SU-DHL-6 (cell line): Measurements from ENCODE around the gene LIPE.

Experiments
- H2AFZ ChIP-seq: fragments of 200-600 bp; sonication (generic); 2 replicates; pipeline ENCODE4 v1.6.1; 2014; ENCODE audit warnings: low read depth, mild to moderate bottlenecking, moderate library complexity, mixed read lengths, antibody characterized with exemption, low read length; ENCODE audit not compliant: severe bottlenecking
- H3F3A ChIP-seq: fragments of 200-600 bp; shearing (Covaris generic); 2 replicates; pipeline ENCODE4 v1.6.0; 2016; ENCODE audit warnings: antibody characterized with exemption, mild to moderate bottlenecking; ENCODE audit not compliant: insufficient read depth
- H3K27ac ChIP-seq: fragments of 200-600 bp; sonication (generic); 2 replicates; pipeline ENCODE4 v1.5.1; 2016; ENCODE audit warnings: low read depth, mild to moderate bottlenecking, low read length, moderate library complexity, mixed read lengths
- H3K27me3 ChIP-seq: fragments of 200-600 bp; sonication (generic), shearing (Covaris generic); 2 replicates; pipeline ENCODE4 v1.6.0; 2014; ENCODE audit warnings: mild to moderate bottlenecking, low read length
- H3K36me3 ChIP-seq: fragments of 200-600 bp; sonication (generic); 2 replicates; pipeline ENCODE4 v1.6.1; 2014; ENCODE audit warnings: mild to moderate bottlenecking, low read length, mixed read lengths
- H3K4me2 ChIP-seq: fragments of 300-600, 200-600 bp; shearing (Covaris generic), sonication (generic); 2 replicates; pipeline ENCODE4 v1.6.0; 2014; ENCODE audit warnings: low read length, low read depth, mild to moderate bottlenecking; ENCODE audit not compliant: poor library complexity, severe bottlenecking
- H3K4me3 ChIP-seq: fragments of 200-600 bp; sonication (generic); 2 replicates; pipeline ENCODE4 v1.5.1; 2014; ENCODE audit warnings: antibody characterized with exemption, low read length, mild to moderate bottlenecking, mixed read lengths; ENCODE audit not compliant: insufficient read depth, poor library complexity, severe bottlenecking
- H3K79me2 ChIP-seq: fragments of 200-600 bp; sonication (generic); 2 replicates; pipeline ENCODE4 v1.6.1; 2014; ENCODE audit warnings: mild to moderate bottlenecking, low read length, moderate library complexity; ENCODE audit not compliant: insufficient read depth
- H3K9ac ChIP-seq: fragments of 200-600 bp; sonication (generic); 2 replicates; pipeline ENCODE4 v1.7.0; 2014; ENCODE audit warnings: mild to moderate bottlenecking, low read length
- H3K9me2 ChIP-seq: fragments of 200-600 bp; sonication (generic); replicated peaks from 2 replicates; pipeline ENCODE4 v1.6.1; 2014; ENCODE audit warnings: low read length; ENCODE audit not compliant: insufficient read depth
- H3K9me3 ChIP-seq: fragments of 200-600 bp; sonication (generic); 2 replicates; pipeline ENCODE4 v1.6.1; 2014; ENCODE audit warnings: low read length, mixed read lengths; ENCODE audit not compliant: insufficient read depth
- H4K20me1 ChIP-seq: fragments of 200-600 bp; sonication (generic); 2 replicates; pipeline ENCODE4 v1.6.1; 2014; ENCODE audit warnings: low read depth, mild to moderate bottlenecking, antibody characterized with exemption, low read length, moderate library complexity, mixed read lengths
- CTCF ChIP-seq: fragments of 200-600 bp; sonication (generic); IDR thresholded peaks from one replicate; pipeline ENCODE4 v1.5.1; 2017; ENCODE audit warnings: antibody characterized with exemption, mild to moderate bottlenecking, low read length, moderate library complexity; ENCODE audit not compliant: insufficient read depth, poor library complexity, severe bottlenecking
- EZH2phosphoT487 ChIP-seq: fragments of 200-600 bp; sonication (generic), shearing (Covaris generic); conservative IDR thresholded peaks from 2 replicates; pipeline ENCODE4 v1.6.1; 2018; ENCODE audit warnings: mild to moderate bottlenecking, antibody characterized with exemption, low read length, moderate library complexity, mixed read lengths

The LIPE gene

GRCh38 chr19:42366673-42367072 is 60.5 kb downstream of the LIPE start:
- no peak overlapping the region for H3K9ac ChIP-seq
- no peak overlapping the region for H3K4me2 ChIP-seq
- H3K36me3 ChIP-seq = peaks cover 3% of the 10 kb centered on the region; the same call in 1 of the 2 replicates
- no peaks in the 10 kb centered on the region for H3K9me2 ChIP-seq
- no peaks in the 10 kb centered on the region for H3K27me3 ChIP-seq
- no peak overlapping the region for H3K27ac ChIP-seq
- H3K9me3 ChIP-seq = peaks cover 8% of the 10 kb centered on the region; the same call in 1 of the 2 replicates
- H3F3A ChIP-seq = no peaks in the 10 kb centered on the region
- H2AFZ ChIP-seq = no peak overlapping the region
- H4K20me1 ChIP-seq = no peaks in the 10 kb centered on the region
- TF ChIP-seq EZH2phosphoT487 = no peak
- no peak overlapping the region for H3K4me3 ChIP-seq
- H3K79me2 ChIP-seq = no peaks in the 10 kb centered on the region

- TF ChIP-seq EZH2phosphoT487 (no peak), CTCF (no peak)
- Histone ChIP-seq H3K27ac (no peak overlapping the region), H3K4me3 (no peak overlapping the region), H3K9me3 (peaks cover 8% of the 10 kb centered on the region; the same call in 1 of the 2 replicates), H3K9ac (no peak overlapping the region), H3K36me3 (peaks cover 3% of the 10 kb centered on the region; the same call in 1 of the 2 replicates), H3K27me3 (no peaks in the 10 kb centered on the region), H4K20me1 (no peaks in the 10 kb centered on the region), H2AFZ (no peak overlapping the region), H3F3A (no peaks in the 10 kb centered on the region), H3K79me2 (no peaks in the 10 kb centered on the region), H3K4me2 (no peak overlapping the region), H3K9me2 (no peaks in the 10 kb centered on the region)
These were observed 63.4 kb downstream of the LIPE start for GRCh38 chr19:42363614-42364346.

GRCh38 chr19:42362891-42363440 is 64.2 kb downstream of the LIPE start:
- H4K20me1 ChIP-seq = no peaks in the 10 kb centered on the region
- no peaks in the 10 kb centered on the region for H3K79me2 ChIP-seq
- H3K36me3 ChIP-seq = peaks cover 3% of the 10 kb centered on the region; the same call in 1 of the 2 replicates
- no peaks in the 10 kb centered on the region for H3K27me3 ChIP-seq
- H3K9me3 ChIP-seq = peaks cover 8% of the 10 kb centered on the region; the same call in 1 of the 2 replicates
- no peaks in the 10 kb centered on the region for H3K9me2 ChIP-seq
- H3K4me2 ChIP-seq = no peak overlapping the region
- H3F3A ChIP-seq = no peaks in the 10 kb centered on the region
- no peak overlapping the region for H3K9ac ChIP-seq
- H2AFZ ChIP-seq = no peak overlapping the region
- TF ChIP-seq CTCF = no peak
- TF ChIP-seq EZH2phosphoT487 = no peak
- H3K27ac ChIP-seq = no peak overlapping the region
- no peak overlapping the region for H3K4me3 ChIP-seq

- no peaks in the 10 kb centered on the region for H3K9me2 ChIP-seq
- H2AFZ ChIP-seq = no peak overlapping the region
- H3K4me3 ChIP-seq = no peak overlapping the region
- peaks cover 8% of the 10 kb centered on the region; the same call in 1 of the 2 replicates for H3K9me3 ChIP-seq
- TF ChIP-seq CTCF = no peak
- H3K4me2 ChIP-seq = no peak overlapping the region
- no peaks in the 10 kb centered on the region for H3K27me3 ChIP-seq
- H4K20me1 ChIP-seq = no peaks in the 10 kb centered on the region
- no peak overlapping the region for H3K9ac ChIP-seq
- H3K79me2 ChIP-seq = no peaks in the 10 kb centered on the region
- H3F3A ChIP-seq = no peaks in the 10 kb centered on the region
- H3K27ac ChIP-seq = no peak overlapping the region
- H3K36me3 ChIP-seq = peaks cover 3% of the 10 kb centered on the region; the same call in 1 of the 2 replicates
These were observed 64.8 kb downstream of the LIPE start for GRCh38 chr19:42362342-42362741.
